SK-N-SH (cell line): ENCODE results near the gene IPCEF1. TPM values are rescaled to one million over a fixed set of nuclear protein-coding genes. Genes with fewer than 3 reads are reported as not detected.

Source experiments
- CTCF ChIA-PET: fragments of 300-600, 350-600 bp; formaldehyde crosslinking; extraction: SDS; loops from one replicate; lab custom pipeline; 2021; lab: Yijun Ruan, JAX
- POLR2A ChIA-PET: fragments of 350-600 bp; sonication (Branson Sonifier 250); formaldehyde crosslinking; extraction: SDS; loops from one replicate; lab custom pipeline; 2020; ENCODE audit warnings: antibody characterized with exemption, inconsistent platforms; lab: Yijun Ruan, JAX
- DNase-seq: peaks from one replicate; pipeline ENCODE4 v3.0.0; 2012
- H2AFZ ChIP-seq: fragments of 200-600 bp; sonication (generic); 2 replicates; pipeline ENCODE4 v1.8.1; 2016; ENCODE audit warnings: antibody characterized with exemption, mild to moderate bottlenecking, low read depth
- H3F3A ChIP-seq: fragments of 200-600 bp; sonication (generic); replicated peaks from 2 replicates; pipeline ENCODE3; 2016; ENCODE audit warnings: antibody characterized with exemption, mild to moderate bottlenecking; ENCODE audit not compliant: insufficient read depth
- H3K27ac ChIP-seq, 2 experiments: fragments of 200-500 bp in 1 of 2; fragments of 200-600 bp in 1 of 2; sonication (Bioruptor generic) in 1 of 2; sonication (generic), shearing (Covaris generic) in 1 of 2; 2 replicates each; pipeline versions ENCODE4 v1.5.1 to v1.6.1; 2014 to 2016; ENCODE audit warnings: low read depth in 2 of 2, inconsistent platforms in 1 of 2, low read length in 1 of 2, mild to moderate bottlenecking in 1 of 2, mixed read lengths in 1 of 2
- H3K27me3 ChIP-seq: fragments of 200-600 bp; sonication (generic), shearing (Covaris generic); 2 replicates; pipeline ENCODE4 v1.6.1; 2016; ENCODE audit warnings: mixed run types; ENCODE audit not compliant: insufficient read depth
- H3K36me3 ChIP-seq, 2 experiments: fragments of 200-500 bp in 1 of 2; fragments of 200-600 bp in 1 of 2; sonication (Bioruptor generic) in 1 of 2; sonication (generic) in 1 of 2; replicated peaks in 1 of 2; 2 replicates each; pipeline versions ENCODE3 to v1.5.1; 2014 to 2016; ENCODE audit warnings: low read length in 1 of 2, mild to moderate bottlenecking in 1 of 2; ENCODE audit not compliant: insufficient read depth in 2 of 2, control insufficient read depth in 1 of 2
- H3K4me1 ChIP-seq, 2 experiments: fragments of 200-500 bp in 1 of 2; fragments of 200-600 bp in 1 of 2; sonication (Bioruptor generic) in 1 of 2; sonication (generic), shearing (Covaris generic) in 1 of 2; 2 replicates each; pipeline versions ENCODE4 v1.5.1 to v1.6.1; 2014 to 2016; ENCODE audit warnings: low read depth in 1 of 2, low read length in 1 of 2, mixed run types in 1 of 2; ENCODE audit not compliant: insufficient read depth in 2 of 2, control insufficient read depth in 1 of 2
- H3K4me2 ChIP-seq: fragments of 200-600 bp; sonication (generic), shearing (Covaris generic); 2 replicates; pipeline ENCODE4 v1.6.1; 2017; ENCODE audit warnings: mixed run types
- H3K4me3 ChIP-seq, 2 experiments: fragments of 200-500 bp in 1 of 2; fragments of 200-600 bp in 1 of 2; sonication (Bioruptor generic) in 1 of 2; sonication (generic), shearing (Covaris generic) in 1 of 2; 2 replicates each; pipeline versions ENCODE4 v1.5.1 to v1.8.1; 2014 to 2016; ENCODE audit warnings: low read depth in 2 of 2, inconsistent platforms in 1 of 2, low read length in 1 of 2, mild to moderate bottlenecking in 1 of 2, mixed read lengths in 1 of 2, moderate library complexity in 1 of 2
- H3K79me2 ChIP-seq: fragments of 200-600 bp; sonication (generic); 2 replicates; pipeline ENCODE4 v1.8.1; 2017; ENCODE audit warnings: mild to moderate bottlenecking; ENCODE audit not compliant: insufficient read depth
- H3K9ac ChIP-seq: fragments of 200-600 bp; sonication (generic); 2 replicates; pipeline ENCODE4 v1.6.1; 2017; ENCODE audit warnings: mixed run types
- H3K9me2 ChIP-seq: fragments of 200-600 bp; sonication (generic); 2 replicates; pipeline ENCODE4 v1.6.1; 2017; ENCODE audit warnings: mixed run types
- H3K9me3 ChIP-seq: fragments of 200-600 bp; sonication (generic); 2 replicates; pipeline ENCODE4 v1.6.1; 2017; ENCODE audit warnings: mixed run types, mild to moderate bottlenecking, moderate library complexity
- H4K20me1 ChIP-seq: fragments of 200-600 bp; sonication (generic); 2 replicates; pipeline ENCODE4 v1.6.1; 2017; ENCODE audit warnings: mild to moderate bottlenecking, mixed run types; ENCODE audit not compliant: insufficient read depth
- CTCF ChIP-seq: fragments of 200-600 bp; sonication (generic); IDR thresholded peaks from 2 replicates; pipeline ENCODE4 v1.6.1; 2017; ENCODE audit warnings: antibody characterized with exemption, mild to moderate bottlenecking, moderate library complexity
- ELF1 ChIP-seq: IDR thresholded peaks from 2 replicates; pipeline ENCODE4 v1.4.0; 2012
- EZH2phosphoT487 ChIP-seq: fragments of 200-600 bp; sonication (generic); IDR thresholded peaks from 2 replicates; pipeline ENCODE4 v1.6.1; 2017; ENCODE audit warnings: low read depth, mixed run types, mild to moderate bottlenecking, antibody characterized with exemption, moderate library complexity, borderline replicate concordance
- FOXM1 ChIP-seq: IDR thresholded peaks from 2 replicates; pipeline ENCODE4 v1.4.0; 2012; ENCODE audit warnings: low read depth, mild to moderate bottlenecking
- GABPA ChIP-seq: IDR thresholded peaks from 2 replicates; pipeline ENCODE4 v1.4.0; 2012; ENCODE audit warnings: low read depth, mild to moderate bottlenecking
- IRF3 ChIP-seq: fragments of 150-350 bp; IDR thresholded peaks from 2 replicates; pipeline ENCODE4 v1.6.1; 2016; ENCODE audit warnings: mild to moderate bottlenecking, low read depth, low read length
- MAX ChIP-seq: IDR thresholded peaks from 2 replicates; pipeline ENCODE4 v1.4.0; 2012; ENCODE audit warnings: low read depth
- MEF2A ChIP-seq: IDR thresholded peaks from 2 replicates; pipeline ENCODE4 v1.4.0; 2012; ENCODE audit warnings: low read depth, borderline replicate concordance
- PBX3 ChIP-seq: IDR thresholded peaks from 2 replicates; pipeline ENCODE4; 2012
- POLR2AphosphoS5 ChIP-seq: IDR thresholded peaks from 2 replicates; pipeline ENCODE4 v1.6.1; 2012; ENCODE audit warnings: low read depth, low read length
- RAD21 ChIP-seq: IDR thresholded peaks from 2 replicates; pipeline ENCODE4 v1.6.1; 2012; ENCODE audit warnings: mild to moderate bottlenecking, low read length
- REST ChIP-seq: IDR thresholded peaks from 2 replicates; pipeline ENCODE4 v1.6.1; 2012; ENCODE audit warnings: mild to moderate bottlenecking, low read depth, low read length, moderate library complexity
- RFX5 ChIP-seq: IDR thresholded peaks from 2 replicates; pipeline ENCODE4 v1.6.1; 2012; ENCODE audit warnings: mild to moderate bottlenecking, improper control_type of control experiment, low read length
- RXRA ChIP-seq: IDR thresholded peaks from 2 replicates; pipeline ENCODE4 v1.4.0; 2012; ENCODE audit warnings: low read depth, mild to moderate bottlenecking, borderline replicate concordance
- TCF12 ChIP-seq: IDR thresholded peaks from 2 replicates; pipeline ENCODE4 v1.4.0; 2012
- USF1 ChIP-seq: IDR thresholded peaks from 2 replicates; pipeline ENCODE4 v1.4.0; 2012; ENCODE audit warnings: low read depth, borderline replicate concordance
- WGBS: methylation state at CpG from one replicate; pipeline ENCODE4 v1.1.6; 2017; ENCODE audit warnings: low lambda C conversion rate; 5-methylcytosine and 5-hydroxymethylcytosine counted together
- polyA plus RNA-seq, 3 experiments: library from polyadenylated mRNA; depleted of rRNA; stranded (reverse); fragments of >200 nt; gene quantifications; 2 replicates each; pipeline ENCODE4 v1.2.3, GENCODE V29; 2012

The IPCEF1 gene
- polyA plus RNA-seq, 1 of the 3 experiments (the other 2 are of a cell fraction) = not detected

- TF ChIP-seq FOXM1 (no peak), PBX3 (no peak), REST (no peak), IRF3 (no peak), GABPA (no peak), USF1 (no peak), TCF12 (no peak), ELF1 (no peak)
Observed at GRCh38 chr6:154139892-154140291, 216.7 kb downstream of the IPCEF1 start (continued).

- H3K79me2 ChIP-seq = no peaks in the 10 kb centered on the region
- TF ChIP-seq RXRA = no peak
- no peak for TF ChIP-seq POLR2AphosphoS5
- TF ChIP-seq RFX5 = no peak
- no peak for TF ChIP-seq CTCF
- TF ChIP-seq MAX = no peak
- no peak for TF ChIP-seq EZH2phosphoT487
- no peak for TF ChIP-seq MEF2A
- TF ChIP-seq IRF3 = no peak
- TF ChIP-seq RAD21 = no peak
- DNase-seq = no peak
- H3K9ac ChIP-seq = no peak overlapping the region
- H3K36me3 ChIP-seq = no peaks in the 10 kb centered on the region
- H3K4me1 ChIP-seq = no peaks in the 10 kb centered on the region
- no peak overlapping the region for H3K27ac ChIP-seq
- ChIA-PET POLR2A (interaction anchor here (0.6 kb wide), 1 partner anchor 622 kb away, joined by 3 read pairs; no protein-coding TSS in a partner anchor), CTCF (interaction anchor here (1.1 to 1.7 kb wide), 3 partner anchors 16 to 908 kb away, joined by 3 read pairs; no protein-coding TSS in a partner anchor)
- H3K27me3 ChIP-seq = no peaks in the 10 kb centered on the region
- no peaks in the 10 kb centered on the region for H4K20me1 ChIP-seq
- no peaks in the 10 kb centered on the region for H3K9me2 ChIP-seq
- no peak overlapping the region for H3K4me3 ChIP-seq
- no peaks in the 10 kb centered on the region for H3F3A ChIP-seq
- H3K4me2 ChIP-seq = no peak overlapping the region
- no peak overlapping the region for H2AFZ ChIP-seq
- H3K9me3 ChIP-seq = no peaks in the 10 kb centered on the region
- 81% methylated on average over 6 of the region's 6 CpGs for WGBS
Observed at GRCh38 chr6:154138793-154139192, 217.8 kb downstream of the IPCEF1 start.
